ENCODE data around the gene GPC1.
A peak's percentile ranks its signal among the peaks of the same experiment; 100 is the strongest.
"Not testable (repeated sequence)": the region's sequence is repeated elsewhere in the genome, so short reads cannot be mapped to it uniquely, and the experiment has no call there.

The GPC1 gene, protein sequence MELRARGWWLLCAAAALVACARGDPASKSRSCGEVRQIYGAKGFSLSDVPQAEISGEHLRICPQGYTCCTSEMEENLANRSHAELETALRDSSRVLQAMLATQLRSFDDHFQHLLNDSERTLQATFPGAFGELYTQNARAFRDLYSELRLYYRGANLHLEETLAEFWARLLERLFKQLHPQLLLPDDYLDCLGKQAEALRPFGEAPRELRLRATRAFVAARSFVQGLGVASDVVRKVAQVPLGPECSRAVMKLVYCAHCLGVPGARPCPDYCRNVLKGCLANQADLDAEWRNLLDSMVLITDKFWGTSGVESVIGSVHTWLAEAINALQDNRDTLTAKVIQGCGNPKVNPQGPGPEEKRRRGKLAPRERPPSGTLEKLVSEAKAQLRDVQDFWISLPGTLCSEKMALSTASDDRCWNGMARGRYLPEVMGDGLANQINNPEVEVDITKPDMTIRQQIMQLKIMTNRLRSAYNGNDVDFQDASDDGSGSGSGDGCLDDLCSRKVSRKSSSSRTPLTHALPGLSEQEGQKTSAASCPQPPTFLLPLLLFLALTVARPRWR

DNA sequence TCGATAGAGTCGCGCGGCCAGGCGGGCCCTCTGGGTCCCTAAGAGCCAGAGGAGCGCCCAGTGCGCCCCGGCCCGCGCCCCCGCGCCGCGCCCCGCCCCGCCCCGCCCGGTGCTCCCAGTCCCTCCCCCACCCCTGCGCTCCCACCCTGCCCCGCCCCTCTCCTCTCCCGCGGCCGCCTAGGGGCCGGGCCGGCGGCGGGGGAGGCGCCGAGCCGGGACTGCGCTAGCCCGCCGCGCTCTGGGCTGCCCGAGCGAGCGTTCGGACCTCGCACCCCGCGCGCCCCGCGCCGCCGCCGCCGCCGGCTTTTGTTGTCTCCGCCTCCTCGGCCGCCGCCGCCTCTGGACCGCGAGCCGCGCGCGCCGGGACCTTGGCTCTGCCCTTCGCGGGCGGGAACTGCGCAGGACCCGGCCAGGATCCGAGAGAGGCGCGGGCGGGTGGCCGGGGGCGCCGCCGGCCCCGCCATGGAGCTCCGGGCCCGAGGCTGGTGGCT lies at the start of gene GPC1:
Gene GPC1, plus strand, starts transcription at position 207 of the 491 bp plus-strand sequence. Its CDS starts 256 bp downstream, at position 463.
- peak in 33 of 56 donors; percentile 56 to 84 (median 74) for DNase-seq

DNA sequence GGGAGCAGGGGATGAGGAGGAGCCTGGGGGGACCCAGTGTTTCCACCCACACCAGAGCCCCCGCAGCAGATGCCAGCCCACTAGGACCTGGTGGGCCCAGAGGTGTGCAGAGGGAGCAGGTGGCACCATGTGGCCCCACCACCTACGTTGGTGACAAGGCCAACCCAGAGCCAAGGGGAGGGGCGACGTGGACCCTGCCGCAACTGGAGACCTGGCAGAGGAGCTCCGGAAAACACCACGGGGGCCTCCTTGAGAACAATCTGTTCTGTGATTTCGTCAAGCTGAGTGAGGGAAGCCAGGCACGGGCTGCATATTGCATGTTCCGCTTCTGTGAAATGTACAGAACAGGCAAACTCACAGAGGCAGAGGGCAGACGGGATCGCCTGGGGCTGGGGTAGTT lies 49.1 kb upstream of the GPC1 start:
- DNase-seq = no peak

DNA sequence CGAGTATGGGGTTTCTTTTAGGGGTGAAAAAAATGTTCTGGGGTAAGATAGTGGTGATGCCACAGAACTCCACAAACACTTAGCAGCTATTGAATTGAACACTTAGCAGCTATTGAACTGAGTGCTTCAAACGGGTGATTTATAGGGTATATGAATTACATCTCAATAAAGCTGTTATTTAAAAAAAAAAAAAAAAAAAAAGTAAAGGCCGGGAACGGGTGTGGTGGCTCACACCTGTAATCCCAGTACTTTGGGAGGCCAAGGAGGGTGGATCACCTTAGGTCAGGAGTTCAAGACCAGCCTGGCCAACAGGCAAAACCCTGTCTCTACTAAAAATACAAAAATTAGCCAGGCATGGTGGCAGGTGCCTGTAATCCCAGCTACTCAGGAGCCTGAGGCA lies 48.7 kb upstream of the GPC1 start:
- not testable (repeated sequence) for DNase-seq

DNA sequence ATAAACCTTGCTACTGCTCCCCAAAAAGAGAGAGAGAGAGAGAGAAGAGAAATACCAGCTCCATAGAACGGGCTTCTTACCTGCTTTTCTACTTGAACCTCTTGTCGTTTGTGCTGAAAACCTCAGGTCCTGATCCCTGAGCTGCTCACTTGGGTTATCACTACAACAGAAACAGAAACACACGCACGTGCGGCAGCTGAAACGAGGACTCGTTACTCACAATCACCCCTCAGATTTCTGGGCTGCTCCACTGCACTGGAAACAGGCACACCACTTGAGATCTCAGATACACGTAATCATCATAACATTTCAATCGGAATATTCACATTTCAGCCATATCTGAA lies 48.2 kb upstream of the GPC1 start:
- DNase-seq = no peak

DNA sequence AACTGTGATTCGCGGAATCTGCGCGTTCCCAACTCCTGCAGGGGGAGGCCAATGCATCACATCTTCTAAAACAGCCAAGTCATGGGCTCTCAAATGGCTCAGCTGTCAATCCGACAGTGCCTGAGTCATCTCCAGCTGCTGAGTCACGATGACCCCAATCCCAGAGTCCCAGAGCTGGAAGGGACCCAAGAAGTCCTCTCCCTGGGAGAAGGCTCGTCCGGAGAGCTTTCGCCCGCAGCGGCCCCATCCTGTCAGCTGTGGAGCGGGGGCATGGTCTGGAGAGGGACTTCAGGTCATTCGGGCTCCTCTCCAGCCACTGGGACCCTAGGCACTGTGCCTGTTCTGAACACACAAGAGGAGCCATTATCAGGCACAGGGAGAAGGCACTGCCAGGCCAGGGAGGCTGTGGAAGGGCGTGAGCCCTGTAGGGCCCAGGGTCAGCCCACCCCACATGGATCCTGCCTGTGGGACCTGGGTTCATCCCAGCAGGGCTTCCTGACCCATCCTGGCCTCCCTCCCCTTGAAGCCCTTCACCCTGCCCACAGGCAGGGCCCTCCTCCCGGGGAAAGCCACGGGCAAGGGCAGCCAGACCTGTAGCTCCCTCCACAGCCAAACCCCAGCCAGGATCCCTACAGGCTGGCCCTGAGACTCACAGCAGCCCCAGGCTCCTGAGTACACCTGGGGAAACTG lies 47.6 kb upstream of the GPC1 start:
- peak in 30 of 56 donors; percentile 13 to 90 (median 32) for DNase-seq

DNA sequence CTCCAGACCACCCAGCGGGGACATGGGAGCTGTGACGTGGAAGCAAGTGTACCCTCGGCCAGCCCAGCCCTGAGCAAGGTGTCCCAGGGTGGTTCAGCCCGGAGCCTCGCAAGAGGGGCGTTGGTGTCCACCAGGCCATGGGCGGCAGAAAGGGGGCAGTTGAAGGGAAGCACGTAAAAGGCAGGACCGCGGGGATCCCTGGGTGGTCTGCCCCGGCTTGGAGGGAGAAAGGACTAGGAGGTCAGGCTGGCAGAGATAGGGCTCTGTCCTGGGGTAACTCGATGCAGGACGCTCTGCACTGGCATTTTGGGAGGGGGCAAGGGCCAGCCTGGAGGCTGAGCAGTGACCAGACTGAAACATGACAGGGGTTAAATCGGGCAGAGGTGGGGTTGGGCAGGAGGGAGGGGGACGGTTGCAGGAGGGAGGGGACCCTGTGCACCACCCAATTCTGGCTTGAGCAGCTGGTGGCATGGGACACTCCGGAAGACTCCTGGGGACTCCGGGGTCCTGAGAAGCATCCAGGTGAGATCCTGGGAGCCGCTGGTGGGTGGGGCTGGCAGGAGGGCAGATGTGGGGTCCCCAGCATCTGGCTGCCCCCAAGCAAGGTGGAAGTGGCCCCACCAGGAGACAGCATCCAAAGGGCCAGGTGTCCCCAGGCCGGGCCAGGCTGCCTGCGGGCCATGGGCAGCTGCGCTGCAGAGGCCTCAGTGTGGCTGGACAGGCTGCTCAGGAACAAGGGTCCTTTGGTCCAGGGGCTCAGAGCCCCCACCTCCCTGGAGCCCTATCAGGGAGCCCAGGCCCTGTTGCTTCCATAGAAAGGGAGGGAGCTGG lies 46.8 kb upstream of the GPC1 start:
- DNase-seq = no peak

DNA sequence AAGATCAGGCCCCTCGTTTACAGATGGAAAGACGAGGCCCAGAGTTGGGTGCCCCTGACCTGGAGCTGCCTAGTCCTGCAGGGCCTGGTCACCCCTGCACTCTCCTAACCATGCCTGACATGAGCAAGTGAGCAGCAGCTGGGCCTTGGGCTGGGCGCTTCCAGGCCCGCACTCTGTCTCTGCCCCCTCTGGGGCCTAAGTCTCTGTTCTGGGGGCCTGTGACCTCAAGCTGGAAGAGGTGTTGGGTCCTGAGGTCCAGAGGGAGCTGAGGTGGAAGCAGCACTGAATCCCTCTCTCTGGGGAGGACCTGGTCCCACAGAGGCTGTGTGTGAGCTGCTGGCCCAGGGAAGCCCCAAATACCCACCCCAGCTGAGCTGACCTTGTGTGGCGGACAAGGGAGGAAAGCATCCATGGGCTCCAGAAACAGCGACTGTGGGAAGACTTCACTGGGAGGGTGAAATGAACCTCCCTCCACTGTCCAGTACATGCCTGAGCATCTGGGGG lies 46.1 kb upstream of the GPC1 start:
- DNase-seq = no peak

DNA sequence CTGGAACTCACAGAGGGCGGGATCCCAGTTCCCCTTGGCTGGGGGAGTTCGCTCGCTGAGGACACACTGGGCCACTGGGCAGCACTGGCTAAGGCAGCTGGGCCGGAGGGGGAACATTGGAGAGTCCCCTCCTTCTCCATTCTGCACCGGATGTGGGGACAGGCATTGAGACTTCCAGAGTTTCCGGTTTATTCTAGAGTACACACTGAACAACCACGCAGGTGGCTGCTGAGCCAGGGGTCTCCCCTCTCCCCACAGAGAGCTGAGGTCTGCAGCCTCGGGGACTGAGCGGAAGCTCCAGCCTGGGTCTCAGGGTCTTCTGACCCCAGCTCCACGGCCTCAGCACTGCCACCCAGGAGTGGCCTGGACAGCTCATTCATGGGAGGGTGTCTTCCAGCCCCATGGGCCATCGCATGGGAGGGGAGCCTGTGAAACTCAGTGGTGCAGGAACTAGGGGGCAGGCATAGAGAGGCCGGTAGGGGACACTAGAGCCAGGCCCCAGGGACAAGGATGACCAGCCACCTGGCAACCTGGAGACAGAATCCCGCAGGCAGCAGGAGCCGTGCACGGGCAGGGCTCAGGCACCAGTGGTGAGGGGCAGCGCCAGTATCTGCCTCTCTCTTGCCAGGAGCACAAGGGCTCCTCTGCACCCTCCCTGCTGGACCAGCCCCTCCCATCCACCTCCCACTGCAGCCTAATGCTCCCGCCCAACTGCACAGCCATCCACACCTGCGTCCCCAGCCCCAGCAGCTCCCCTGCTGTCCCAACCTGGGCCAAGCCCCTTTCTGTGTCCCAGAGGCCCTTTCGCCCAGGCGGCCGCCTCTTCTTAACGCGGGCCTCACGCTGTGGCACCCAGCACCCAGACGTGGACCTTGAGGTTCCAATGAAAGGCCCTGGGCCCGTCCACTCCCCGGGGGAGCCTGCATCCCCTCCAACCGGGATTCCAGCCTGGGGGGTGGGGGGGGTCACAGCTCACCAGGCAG lies 45.1 kb upstream of the GPC1 start:
- DNase-seq = no peak

DNA sequence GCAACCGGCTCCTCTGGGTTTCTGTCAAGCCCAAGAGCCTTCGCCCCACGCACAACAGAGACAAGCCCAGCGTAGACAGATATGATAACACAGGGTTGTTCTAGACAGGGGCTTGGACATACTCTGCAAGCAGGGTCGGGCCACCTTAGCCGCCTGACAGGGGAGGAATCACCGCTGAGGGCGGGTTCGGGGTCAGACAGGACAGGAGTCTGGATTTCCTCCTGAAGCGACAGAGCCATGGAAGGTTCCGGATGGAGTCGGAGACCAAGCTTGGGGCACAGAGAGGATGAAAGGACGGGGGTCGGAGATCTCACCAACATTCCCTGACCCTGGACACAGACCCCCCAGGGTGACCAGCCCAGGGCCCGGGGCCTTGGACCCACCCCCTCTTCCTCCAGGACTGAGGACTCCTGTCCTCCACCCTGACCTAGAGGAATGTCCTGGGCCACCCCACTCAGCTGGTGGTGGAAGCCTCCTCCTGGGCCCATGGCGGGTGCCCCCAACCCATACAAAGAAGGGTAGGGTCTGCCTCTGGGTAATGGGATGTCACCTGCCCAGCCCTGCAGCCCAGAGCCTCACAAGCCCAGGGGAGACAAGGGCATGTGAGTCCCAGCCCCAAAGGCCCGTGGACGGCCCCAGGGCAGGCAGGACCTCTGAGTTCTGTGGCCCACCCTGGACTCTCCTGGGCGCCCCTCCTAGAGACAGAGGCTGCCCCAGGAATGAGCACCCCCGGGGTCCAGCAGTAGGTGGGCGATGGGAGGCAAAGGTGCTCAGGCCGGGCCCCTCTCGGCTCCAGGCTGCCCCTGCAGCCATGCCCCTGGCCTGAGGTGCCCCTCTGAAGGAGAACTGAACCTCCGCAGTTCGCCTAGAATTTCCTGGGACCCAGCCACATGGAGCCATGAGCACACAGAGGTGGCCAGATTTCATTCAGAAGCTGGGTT lies 44.1 kb upstream of the GPC1 start:
- no peak for DNase-seq

DNA sequence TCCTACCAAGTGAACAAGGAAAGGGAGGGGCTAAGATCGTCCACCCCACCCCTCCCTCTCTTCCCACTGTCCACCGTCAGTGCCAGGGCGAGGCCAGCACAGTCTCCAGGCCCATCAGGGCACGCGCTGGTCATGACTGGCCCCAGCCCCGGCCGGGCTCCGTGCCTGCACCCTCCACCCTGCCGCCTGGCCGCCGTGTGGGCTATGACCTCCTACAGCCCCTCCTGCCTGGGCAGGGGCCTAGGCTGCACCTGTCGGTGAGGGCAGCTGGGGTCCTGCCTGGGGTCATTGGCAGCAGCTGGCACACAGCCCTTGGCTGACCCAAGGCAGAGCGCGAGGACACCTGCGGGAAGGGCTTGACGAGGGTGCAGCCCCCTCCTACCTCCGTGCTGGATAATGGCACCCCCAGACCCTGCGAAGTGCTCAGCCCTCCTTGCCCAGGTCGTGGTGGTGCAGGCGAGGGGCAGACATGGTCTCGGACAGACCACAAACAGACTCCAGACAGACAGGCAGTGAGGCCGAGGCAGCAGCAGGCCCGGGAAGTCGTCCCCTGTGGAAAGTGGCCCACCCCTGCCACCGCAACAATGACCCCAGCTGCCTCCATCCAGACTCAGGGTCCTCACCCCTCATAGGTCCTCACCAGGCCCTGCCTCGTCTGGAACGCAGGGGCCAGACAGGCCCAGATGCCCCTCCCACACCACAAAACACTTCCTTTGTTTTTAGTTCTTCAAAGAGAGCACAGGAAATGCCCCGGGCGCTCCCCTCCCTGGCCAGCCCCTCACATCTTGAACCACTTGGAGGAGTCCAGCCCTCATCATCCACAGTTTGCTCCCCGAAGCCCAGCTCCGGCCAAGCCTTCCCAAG lies 43.1 kb upstream of the GPC1 start:
- DNase-seq = no peak

DNA sequence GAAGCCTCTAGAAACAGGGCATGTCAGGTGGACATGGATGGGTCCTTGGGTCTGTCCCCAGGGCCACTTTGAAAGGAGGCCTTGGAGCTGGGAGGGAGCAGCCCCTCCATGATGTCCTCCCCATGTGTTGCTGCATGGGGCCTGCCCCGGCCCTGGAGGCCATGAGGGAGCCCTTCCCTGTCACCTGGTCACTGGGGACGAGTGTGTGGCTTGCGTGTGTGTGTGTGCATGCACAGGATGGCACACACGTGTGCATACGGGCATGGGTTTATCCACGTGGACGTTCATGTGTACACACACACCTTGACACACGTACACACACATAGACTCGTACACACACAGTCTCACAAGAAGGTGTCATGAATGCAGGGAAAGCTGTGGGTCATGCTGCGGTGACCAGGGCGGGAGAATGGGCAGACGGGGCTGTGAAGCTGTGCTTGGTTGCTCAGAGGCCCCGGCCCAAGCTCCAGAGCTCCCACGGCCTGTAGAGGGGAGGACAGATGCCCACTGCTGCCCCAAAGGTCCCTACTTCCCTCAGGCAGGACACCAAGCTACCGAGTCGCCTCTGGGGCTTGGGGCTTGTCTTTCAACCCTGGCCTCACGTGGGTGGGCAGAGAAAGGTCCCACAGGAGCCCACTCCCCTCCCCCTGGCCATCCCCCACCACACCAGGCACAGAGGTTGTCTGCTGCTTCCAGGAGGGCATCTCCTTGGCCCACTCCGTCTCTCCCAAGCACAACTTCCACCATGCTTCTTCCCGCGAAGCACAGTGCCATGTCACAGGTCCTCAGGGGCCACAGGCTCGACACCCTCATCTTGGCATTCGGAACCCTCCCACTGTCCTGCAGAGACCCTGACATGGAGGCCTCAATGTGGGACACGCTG lies 42.3 kb upstream of the GPC1 start:
- DNase-seq = no peak

DNA sequence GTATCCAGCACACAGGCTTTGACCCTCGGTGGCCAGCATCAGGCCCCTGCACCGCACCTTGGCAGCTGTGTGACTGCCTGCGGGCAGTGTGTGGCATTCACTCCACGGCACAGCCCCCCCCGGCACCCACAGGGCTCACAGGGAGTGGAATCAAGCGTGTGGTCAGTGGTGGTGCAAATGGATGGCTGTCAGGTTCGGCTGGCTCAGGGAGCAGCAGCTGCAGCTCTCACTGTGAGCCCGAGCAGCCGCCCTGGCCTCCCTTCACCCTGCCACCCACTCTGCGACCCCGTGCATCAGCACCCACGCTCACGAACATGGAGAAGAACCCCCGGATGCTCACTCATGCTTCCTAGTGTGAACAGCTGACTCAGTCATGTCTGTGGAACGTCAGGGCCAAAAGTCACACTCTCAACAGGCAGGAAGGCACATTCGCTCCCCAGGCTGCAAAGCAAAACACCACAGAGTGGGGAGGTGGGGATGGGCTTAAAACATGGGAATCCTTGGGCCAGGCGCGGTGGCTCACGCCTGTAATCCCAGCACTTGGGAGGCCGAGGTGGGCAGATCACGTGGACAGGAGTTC lies 41.5 kb upstream of the GPC1 start:
- DNase-seq = no peak

DNA sequence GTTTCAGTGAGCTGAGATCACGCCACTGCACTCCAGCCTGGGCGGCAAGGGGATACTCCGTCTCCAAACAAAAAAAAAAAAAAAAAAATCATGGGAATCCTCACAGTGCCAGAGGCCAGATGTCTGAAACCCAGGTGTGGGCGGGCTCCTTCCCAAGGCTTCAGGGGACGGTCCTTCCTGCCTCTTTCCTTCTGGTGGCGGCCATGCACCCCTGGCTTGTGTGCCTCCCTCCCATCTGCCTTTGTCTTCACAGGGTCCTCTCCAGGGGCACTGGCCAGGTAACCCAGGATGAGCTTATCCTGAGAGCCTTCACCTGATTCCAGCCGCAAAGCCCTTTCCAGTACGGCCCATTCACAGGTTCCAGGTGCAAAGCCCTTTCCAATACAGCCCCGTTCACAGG lies 40.9 kb upstream of the GPC1 start:
- DNase-seq = no peak

DNA sequence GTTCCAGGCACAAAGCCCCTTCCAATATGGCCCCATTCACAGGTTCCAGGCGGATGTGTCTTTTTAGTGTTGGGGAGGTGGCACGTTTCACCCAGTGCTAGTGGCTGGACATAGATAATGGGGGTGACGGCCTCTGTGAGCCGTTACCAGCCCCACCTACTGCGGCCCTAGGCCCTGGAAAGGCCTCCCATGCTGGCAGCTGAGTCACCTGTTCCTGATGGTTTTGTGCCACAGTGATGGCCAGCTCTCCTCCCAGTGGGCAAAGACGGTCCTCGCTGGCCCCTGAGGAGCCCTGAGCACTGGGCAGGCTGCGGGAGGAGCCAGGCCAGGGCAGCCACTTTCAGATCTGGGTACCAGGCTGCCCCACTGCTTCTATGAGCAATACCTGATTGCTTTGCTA lies 40.0 kb upstream of the GPC1 start:
- DNase-seq = no peak

DNA sequence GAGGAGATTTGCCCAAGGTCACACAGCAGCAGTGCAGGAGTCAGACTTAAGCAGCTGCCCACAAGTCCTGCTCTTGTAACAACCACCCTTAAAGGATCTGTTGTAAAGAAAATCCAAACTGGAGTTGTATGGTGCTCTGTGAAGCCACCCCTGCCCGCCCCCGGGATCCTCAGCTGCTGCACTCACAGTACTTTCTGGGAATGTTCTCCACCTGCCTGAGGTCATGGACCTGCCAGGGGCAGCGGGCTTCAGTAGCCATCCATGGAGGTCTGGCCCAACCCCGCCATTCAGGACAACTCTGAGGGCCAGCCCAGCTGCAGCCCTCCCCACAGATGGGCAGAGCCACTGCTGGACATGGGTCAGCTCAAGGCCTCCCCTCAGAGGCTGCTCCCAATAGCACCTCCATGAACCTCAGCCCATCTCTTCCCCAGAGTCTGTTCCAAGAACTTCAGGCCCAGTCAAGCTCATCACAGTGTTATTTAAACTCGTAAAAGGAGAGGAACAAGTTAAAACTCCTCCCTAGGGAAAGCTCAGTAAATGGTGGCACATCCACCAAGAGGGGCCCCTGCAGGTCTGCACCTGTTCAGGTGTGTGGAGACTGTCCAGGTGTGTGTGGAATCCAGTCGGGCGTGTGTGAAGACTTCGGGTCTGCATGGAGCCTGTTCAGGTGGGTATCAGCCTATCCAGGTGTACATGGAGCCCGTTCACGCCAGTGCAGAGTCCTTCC lies 39.4 kb upstream of the GPC1 start:
- no peak for DNase-seq

Data from nucleus accumbens (tissue), 56 donors.